Upper lobe of left lung (tissue), 4 donors: ENCODE measurements around the gene OCIAD1.

ENCODE experiments used
- POLR2A ChIP-seq, 4 donors: fragments of 450-650 bp; IDR thresholded peaks; one replicate each; pipeline ENCODE4 v1.5.1; 2016 to 2017; ENCODE audit warnings: antibody characterized with exemption in 4 of 4, mild to moderate bottlenecking in 2 of 4
- TF ChIP-seq, protein P1 (sequence below), 6 experiments: fragments of 450-650 bp in 4 of 6; fragments of 200-600 bp in 2 of 6; sonication (generic) in 2 of 6; IDR thresholded peaks; one replicate each; pipeline ENCODE4 v1.5.1; 2016 to 2019; ENCODE audit warnings: antibody characterized with exemption in 6 of 6

GRCh38 chr4:48790561-48790960 is 40.3 kb upstream of the OCIAD1 start:
- TF ChIP-seq, protein P1, sequence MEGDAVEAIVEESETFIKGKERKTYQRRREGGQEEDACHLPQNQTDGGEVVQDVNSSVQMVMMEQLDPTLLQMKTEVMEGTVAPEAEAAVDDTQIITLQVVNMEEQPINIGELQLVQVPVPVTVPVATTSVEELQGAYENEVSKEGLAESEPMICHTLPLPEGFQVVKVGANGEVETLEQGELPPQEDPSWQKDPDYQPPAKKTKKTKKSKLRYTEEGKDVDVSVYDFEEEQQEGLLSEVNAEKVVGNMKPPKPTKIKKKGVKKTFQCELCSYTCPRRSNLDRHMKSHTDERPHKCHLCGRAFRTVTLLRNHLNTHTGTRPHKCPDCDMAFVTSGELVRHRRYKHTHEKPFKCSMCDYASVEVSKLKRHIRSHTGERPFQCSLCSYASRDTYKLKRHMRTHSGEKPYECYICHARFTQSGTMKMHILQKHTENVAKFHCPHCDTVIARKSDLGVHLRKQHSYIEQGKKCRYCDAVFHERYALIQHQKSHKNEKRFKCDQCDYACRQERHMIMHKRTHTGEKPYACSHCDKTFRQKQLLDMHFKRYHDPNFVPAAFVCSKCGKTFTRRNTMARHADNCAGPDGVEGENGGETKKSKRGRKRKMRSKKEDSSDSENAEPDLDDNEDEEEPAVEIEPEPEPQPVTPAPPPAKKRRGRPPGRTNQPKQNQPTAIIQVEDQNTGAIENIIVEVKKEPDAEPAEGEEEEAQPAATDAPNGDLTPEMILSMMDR (IDR thresholded peaks at IDR 0.05): no peak
- no peak for TF ChIP-seq POLR2A (IDR thresholded peaks at IDR 0.05)
